H1 (cell line): ENCODE results near the gene ANKRD11. TPM values are rescaled to one million over a fixed set of nuclear protein-coding genes. Genes with fewer than 3 reads are reported as not detected.

Experiments
- CBX5 ChIP-seq: fragments of 300-800, 300-1000 bp; sonication (generic); IDR thresholded peaks from 2 replicates; pipeline ENCODE4 v1.7.1; 2016; ENCODE audit warnings: antibody characterized with exemption, low read length, low read depth
- CHD7 ChIP-seq: fragments of 300-600 bp; sonication (generic); IDR thresholded peaks from 2 replicates; pipeline ENCODE4 v1.7.1; 2012; ENCODE audit warnings: low read length, moderate library complexity, mild to moderate bottlenecking, inconsistent platforms; ENCODE audit not compliant: insufficient replicate concordance
- EP300 ChIP-seq, 2 experiments: IDR thresholded peaks; 1 replicate in 1 of 2; 2 replicates in 1 of 2; pipeline ENCODE4 v1.6.1; 2011 to 2012; ENCODE audit warnings: low read depth in 2 of 2, low read length in 2 of 2, mild to moderate bottlenecking in 2 of 2, borderline replicate concordance in 1 of 2, inconsistent platforms in 1 of 2, moderate library complexity in 1 of 2
- GABPA ChIP-seq: IDR thresholded peaks from 2 replicates; pipeline ENCODE4 v1.6.1; 2011; ENCODE audit warnings: mild to moderate bottlenecking, low read length, moderate library complexity, borderline replicate concordance; ENCODE audit not compliant: insufficient read depth
- GTF2F1 ChIP-seq: IDR thresholded peaks from 2 replicates; pipeline ENCODE4 v1.6.1; 2012; ENCODE audit warnings: low read depth, low read length, improper control_type of control experiment, borderline replicate concordance
- SIX5 ChIP-seq: IDR thresholded peaks from 2 replicates; pipeline ENCODE4 v1.6.1; 2011; ENCODE audit warnings: mild to moderate bottlenecking, low read depth, low read length
- TAF1 ChIP-seq: IDR thresholded peaks from 2 replicates; pipeline ENCODE4 v1.6.1; 2011; ENCODE audit warnings: mild to moderate bottlenecking, low read depth, low read length
- TAF7 ChIP-seq: optimal IDR thresholded peaks from 2 replicates; pipeline ENCODE3; 2011; ENCODE audit warnings: low read depth, mild to moderate bottlenecking, inconsistent platforms, low read length, moderate library complexity, borderline replicate concordance
- polyA plus RNA-seq, 7 experiments: library from polyadenylated mRNA; depleted of rRNA in 3 of 7; stranded (reverse) in 5 of 7; unstranded in 2 of 7; fragments of >200 nt in 5 of 7; fragments of 200-250 nt in 2 of 7; gene quantifications; 1 replicate in 5 of 7; 2 replicates in 1 of 7; 4 replicates in 1 of 7; pipeline versions ENCODE4 v1.2.1 to v1.2.3, GENCODE V29; 2011 to 2013; ENCODE audit warnings: missing spikeins in 2 of 7, mixed read lengths in 2 of 7
- total RNA-seq: library from RNA; stranded (reverse); fragmentation: NEBNext Ultra II Directional; extraction: Animal tissue kit (Norgen Biotek cat#: 25700); gene quantifications from 2 replicates; pipeline ENCODE4 v1.2.1, GENCODE V29; 2021
- TF ChIP-seq, protein P1 (sequence below): IDR thresholded peaks from 2 replicates; pipeline ENCODE4 v1.6.1; 2012; ENCODE audit warnings: inconsistent platforms

The ANKRD11 gene
- total and polyA plus RNA-seq, 2 of the 8 experiments (the other 6 are each of a cell fraction or from before 2014, with no cell fraction given), result 46.5 to 142 TPM

GRCh38 chr16:89287777-89288576, 202.4 kb downstream of the ANKRD11 start (continued):
- TF ChIP-seq CHD7 (no peak), SIX5 (no peak), GTF2F1 (no peak), GABPA (no peak), CBX5 (no peak), TAF1 (no peak), EP300 (IDR thresholded peaks at IDR 0.05; ENCODE audit: borderline replicate concordance in 1 of 2, low read depth in 2 of 2, low read length in 2 of 2) (no peak), TAF7 (no peak)
- TF ChIP-seq, protein P1, sequence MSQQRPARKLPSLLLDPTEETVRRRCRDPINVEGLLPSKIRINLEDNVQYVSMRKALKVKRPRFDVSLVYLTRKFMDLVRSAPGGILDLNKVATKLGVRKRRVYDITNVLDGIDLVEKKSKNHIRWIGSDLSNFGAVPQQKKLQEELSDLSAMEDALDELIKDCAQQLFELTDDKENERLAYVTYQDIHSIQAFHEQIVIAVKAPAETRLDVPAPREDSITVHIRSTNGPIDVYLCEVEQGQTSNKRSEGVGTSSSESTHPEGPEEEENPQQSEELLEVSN, result no peak
